GM19238 (cell line): Measurements from ENCODE around the gene RACK1.
"Not testable (repeated sequence)": the region's sequence is repeated elsewhere in the genome, so short reads cannot be mapped to it uniquely, and the experiment has no call there.

ENCODE experiments used
- DNase-seq: peaks from one replicate; pipeline ENCODE4 v3.0.0; 2011; ENCODE audit warnings: low spot score; ENCODE audit not compliant: insufficient read length

The RACK1 gene

GRCh38 chr5:181243564-181244343 is at the start of gene RACK1:
RACK1 (minus strand) TSS chr5:181243906; CDS start chr5:181243800, 106 bp downstream.
- peak; percentile 77 for DNase-seq

GRCh38 chr5:181287331-181287730 is 43.6 kb upstream of the RACK1 start:
- DNase-seq = not testable (repeated sequence)

GRCh38 chr5:181285962-181286705 is 42.4 kb upstream of the RACK1 start:
- DNase-seq = not testable (repeated sequence)

- DNase-seq = not testable (repeated sequence)
Observed at GRCh38 chr5:181283841-181284755, 40.4 kb upstream of the RACK1 start.

- DNase-seq = no peak
Observed at GRCh38 chr5:181283347-181283746, 39.6 kb upstream of the RACK1 start.

GRCh38 chr5:181282874-181283273 is 39.2 kb upstream of the RACK1 start:
- no peak for DNase-seq

GRCh38 chr5:181282415-181282814 is 38.7 kb upstream of the RACK1 start:
- not testable (repeated sequence) for DNase-seq

- DNase-seq = no peak
Observed at GRCh38 chr5:181281984-181282316, 38.2 kb upstream of the RACK1 start.

- DNase-seq = no peak
Observed at GRCh38 chr5:181281077-181281983, 37.6 kb upstream of the RACK1 start.

- DNase-seq = no peak
Observed at GRCh38 chr5:181280251-181280762, 36.6 kb upstream of the RACK1 start.

- DNase-seq = not testable (repeated sequence)
Observed at GRCh38 chr5:181273433-181273744, 29.7 kb upstream of the RACK1 start.

GRCh38 chr5:181271081-181271480 is 27.4 kb upstream of the RACK1 start:
- DNase-seq = no peak

- DNase-seq = not testable (repeated sequence)
Observed at GRCh38 chr5:181267907-181268306, 24.2 kb upstream of the RACK1 start.

- not testable (repeated sequence) for DNase-seq
Observed at GRCh38 chr5:181267291-181267904, 23.7 kb upstream of the RACK1 start.

GRCh38 chr5:181265092-181265671 is 21.5 kb upstream of the RACK1 start:
- no peak for DNase-seq

- no peak for DNase-seq
Observed at GRCh38 chr5:181263633-181264032, 19.9 kb upstream of the RACK1 start.

- DNase-seq = peak; percentile 53
Observed at GRCh38 chr5:181261320-181262049, 17.8 kb upstream of the RACK1 start.

GRCh38 chr5:181260720-181261319 is 17.1 kb upstream of the RACK1 start, which contains the start of gene TRIM52:
TRIM52 (minus strand) TSS chr5:181261143; CDS start chr5:181260813, 330 bp downstream.
- peak; percentile 81 for DNase-seq
